IMR-90 (cell line): ENCODE data around the gene IQCM. TPM values are rescaled to one million over a fixed set of nuclear protein-coding genes. Genes with fewer than 3 reads are reported as not detected.

Source experiments
- ATAC-seq: fragments of 200-7000 bp; cut with Tn5 transposase; 2 replicates; pipeline ENCODE4 v1.9.1; 2020; ENCODE audit warnings: low read depth, mild to moderate bottlenecking, moderate library complexity
- BruUV-seq: library from RNA; stranded (reverse); fragments of 400-500 nt; replicated peaks from 2 replicates; lab custom pipeline; 2021; lab: Mats Ljungman, UMichigan
- CTCF ChIA-PET: fragments of 300-600 bp; formaldehyde crosslinking; extraction: SDS; loops from one replicate; lab custom pipeline; 2021; ENCODE audit warnings: antibody characterized with exemption; lab: Yijun Ruan, JAX
- POLR2A ChIA-PET: fragments of 300-600 bp; sonication (Branson Sonifier 250); formaldehyde crosslinking; loops from one replicate; lab custom pipeline; 2022; ENCODE audit warnings: antibody characterized with exemption; ENCODE audit not compliant: unreplicated experiment; lab: Charles Lee
- DNase-seq: peaks from one replicate; pipeline ENCODE4 v3.0.0; 2013
- H2AFZ ChIP-seq: replicated peaks from 2 replicates; pipeline ENCODE3; 2013; ENCODE audit warnings: low read length, mild to moderate bottlenecking; ENCODE audit not compliant: poor library complexity
- H2AK5ac ChIP-seq: 2 replicates; pipeline ENCODE4 v1.6.1; 2013; ENCODE audit warnings: low read depth, low read length, inconsistent platforms
- H2AK9ac ChIP-seq: replicated peaks from 2 replicates; pipeline ENCODE3; 2013; ENCODE audit warnings: mild to moderate bottlenecking, low read depth, low read length, moderate library complexity; ENCODE audit not compliant: poor library complexity
- H2BK120ac ChIP-seq: 2 replicates; pipeline ENCODE4 v1.6.1; 2013; ENCODE audit warnings: low read depth, low read length, inconsistent platforms
- H2BK15ac ChIP-seq: 3 replicates; pipeline ENCODE4 v1.6.1; 2013; ENCODE audit warnings: low read depth, low read length, inconsistent platforms
- H2BK20ac ChIP-seq: 2 replicates; pipeline ENCODE4 v1.6.1; 2013; ENCODE audit warnings: low read depth, mild to moderate bottlenecking, inconsistent platforms, low read length, moderate library complexity
- H2BK5ac ChIP-seq: 2 replicates; pipeline ENCODE4 v1.6.1; 2013; ENCODE audit warnings: mild to moderate bottlenecking, low read depth, low read length, inconsistent platforms; ENCODE audit not compliant: poor library complexity, severe bottlenecking
- H3K14ac ChIP-seq: replicated peaks from 2 replicates; pipeline ENCODE4 v1.6.1; 2013; ENCODE audit warnings: low read depth, low read length, inconsistent platforms
- H3K18ac ChIP-seq: 2 replicates; pipeline ENCODE4 v1.6.1; 2013; ENCODE audit warnings: low read depth, low read length, control low read depth
- H3K23ac ChIP-seq: 2 replicates; pipeline ENCODE4 v1.6.1; 2013; ENCODE audit warnings: low read depth, low read length, inconsistent platforms
- H3K27ac ChIP-seq: 2 replicates; pipeline ENCODE4 v1.5.1; 2013; ENCODE audit warnings: mild to moderate bottlenecking, control low read depth, low read length; ENCODE audit not compliant: insufficient read depth
- H3K27me3 ChIP-seq: 2 replicates; pipeline ENCODE4 v1.6.1; 2013; ENCODE audit warnings: low read length; ENCODE audit not compliant: control insufficient read depth, insufficient read depth
- H3K36me3 ChIP-seq: 2 replicates; pipeline ENCODE4 v1.6.1; 2013; ENCODE audit warnings: low read length, mixed read lengths; ENCODE audit not compliant: control insufficient read depth, insufficient read depth
- H3K4ac ChIP-seq: 2 replicates; pipeline ENCODE4 v1.6.1; 2013; ENCODE audit warnings: low read depth, low read length, inconsistent platforms
- H3K4me1 ChIP-seq: 2 replicates; pipeline ENCODE4 v1.6.1; 2013; ENCODE audit warnings: low read length, mixed read lengths; ENCODE audit not compliant: control insufficient read depth, insufficient read depth
- H3K4me2 ChIP-seq: 2 replicates; pipeline ENCODE4 v1.6.1; 2013; ENCODE audit warnings: low read depth, mild to moderate bottlenecking, control low read depth, low read length, moderate library complexity
- H3K4me3 ChIP-seq: 2 replicates; pipeline ENCODE4 v1.5.1; 2013; ENCODE audit warnings: low read depth, mild to moderate bottlenecking, control low read depth, low read length, moderate library complexity; ENCODE audit not compliant: insufficient read depth
- H3K56ac ChIP-seq: 2 replicates; pipeline ENCODE4 v1.6.1; 2013; ENCODE audit warnings: low read length, inconsistent platforms; ENCODE audit not compliant: insufficient read depth; ENCODE audit errors: extremely low read depth
- H3K79me1 ChIP-seq, 2 experiments: 2 replicates each; pipeline ENCODE4 v1.6.1; 2013; ENCODE audit warnings: low read length in 2 of 2, inconsistent platforms in 1 of 2, low read depth in 1 of 2
- H3K9ac ChIP-seq: 2 replicates; pipeline ENCODE4 v1.6.1; 2013; ENCODE audit warnings: low read depth, low read length, control low read depth
- H3K9me1 ChIP-seq: 2 replicates; pipeline ENCODE4 v1.6.1; 2013; ENCODE audit warnings: low read length, inconsistent platforms; ENCODE audit not compliant: insufficient read depth
- H3K9me3 ChIP-seq: 2 replicates; pipeline ENCODE4 v1.6.1; 2013; ENCODE audit warnings: low read length; ENCODE audit not compliant: control insufficient read depth, insufficient read depth
- H4K20me1 ChIP-seq: 2 replicates; pipeline ENCODE4 v1.6.1; 2013; ENCODE audit warnings: low read length, inconsistent platforms; ENCODE audit not compliant: insufficient read depth
- H4K5ac ChIP-seq: 2 replicates; pipeline ENCODE4 v1.6.1; 2013; ENCODE audit warnings: mild to moderate bottlenecking, low read depth, low read length, control low read depth
- H4K8ac ChIP-seq, 2 experiments: 2 replicates each; pipeline ENCODE4 v1.6.1; 2013; ENCODE audit warnings: low read depth in 2 of 2, low read length in 2 of 2, control low read depth in 1 of 2, inconsistent platforms in 1 of 2
- H4K91ac ChIP-seq: 2 replicates; pipeline ENCODE4 v1.6.1; 2013; ENCODE audit warnings: low read depth, low read length, inconsistent platforms; ENCODE audit not compliant: insufficient read depth
- BHLHE40 ChIP-seq: fragments of 150-350 bp; IDR thresholded peaks from 2 replicates; pipeline ENCODE4 v1.6.1; 2016; ENCODE audit warnings: mild to moderate bottlenecking, low read depth, low read length
- CEBPB ChIP-seq: IDR thresholded peaks from 2 replicates; pipeline ENCODE4 v1.6.1; 2012; ENCODE audit warnings: low read depth, low read length, improper control_type of control experiment
- CHD1 ChIP-seq: IDR thresholded peaks from 2 replicates; pipeline ENCODE4 v1.6.1; 2012; ENCODE audit warnings: low read depth, low read length, improper control_type of control experiment
- FOS ChIP-seq: fragments of 150-350 bp; IDR thresholded peaks from 2 replicates; pipeline ENCODE4 v1.6.1; 2016; ENCODE audit warnings: low read depth, low read length
- MAFK ChIP-seq: IDR thresholded peaks from 2 replicates; pipeline ENCODE4 v1.6.1; 2012; ENCODE audit warnings: low read depth, low read length, improper control_type of control experiment
- MAZ ChIP-seq: IDR thresholded peaks from 2 replicates; pipeline ENCODE4 v1.6.1; 2012; ENCODE audit warnings: low read depth, mild to moderate bottlenecking, low read length, improper control_type of control experiment, moderate library complexity, borderline replicate concordance
- MXI1 ChIP-seq: IDR thresholded peaks from 2 replicates; pipeline ENCODE4 v1.6.1; 2012; ENCODE audit warnings: low read depth, mild to moderate bottlenecking, low read length, moderate library complexity, borderline replicate concordance
- NFE2L2 ChIP-seq: fragments of 150-350 bp; IDR thresholded peaks from 2 replicates; pipeline ENCODE4 v1.6.1; 2016; ENCODE audit warnings: low read depth, mild to moderate bottlenecking, low read length
- POLR2A ChIP-seq: IDR thresholded peaks from 2 replicates; pipeline ENCODE4 v1.6.1; 2012; ENCODE audit warnings: mild to moderate bottlenecking, low read depth, low read length
- RAD21 ChIP-seq: IDR thresholded peaks from 2 replicates; pipeline ENCODE4 v1.6.1; 2012; ENCODE audit warnings: low read length, improper control_type of control experiment
- RCOR1 ChIP-seq: IDR thresholded peaks from 2 replicates; pipeline ENCODE4 v1.6.1; 2012; ENCODE audit warnings: mild to moderate bottlenecking, low read length, improper control_type of control experiment; ENCODE audit not compliant: insufficient replicate concordance
- RFX5 ChIP-seq: IDR thresholded peaks from 2 replicates; pipeline ENCODE4 v1.8.0; 2012; ENCODE audit warnings: low read depth, mild to moderate bottlenecking, low read length, moderate library complexity
- SMC3 ChIP-seq: fragments of 150-350 bp; IDR thresholded peaks from 2 replicates; pipeline ENCODE4 v1.6.1; 2016; ENCODE audit warnings: low read depth, mild to moderate bottlenecking, antibody characterized with exemption, low read length, moderate library complexity
- WGBS, 2 experiments: methylation state at CpG; one replicate each; pipeline versions ENCODE4 v1.1.5 to v1.1.7; 2013; ENCODE audit warnings: missing lambda C conversion rate in 2 of 2; ENCODE audit not compliant: insufficient read length in 1 of 2; ENCODE audit errors: extremely low coverage in 2 of 2; 5-methylcytosine and 5-hydroxymethylcytosine counted together
- dilution Hi-C: fragments of 300-500 bp; cut with HindIII; formaldehyde crosslinking; loops from one replicate; pipeline ENCODE4 v1.14.3; 2018; ENCODE audit warnings: low sequenced_read_pairs; ENCODE audit not compliant: unreplicated experiment
- in situ Hi-C: fragments of 300-500 bp; cut with MboI; formaldehyde crosslinking; loops from 3 replicates; pipeline ENCODE4 v1.14.3; 2019; ENCODE audit warnings: low sequenced_read_pairs, inconsistent platforms, mixed read lengths
- intact Hi-C: fragments of 100-400 bp; cut with micrococcal nuclease; formaldehyde crosslinking; loops from 2 replicates; pipeline ENCODE4 v1.10.0; 2022
- polyA plus RNA-seq, 3 experiments: library from polyadenylated mRNA; depleted of rRNA; stranded (reverse); fragments of >200 nt; gene quantifications; 2 replicates each; pipeline ENCODE4 v1.2.3, GENCODE V29; 2012; ENCODE audit warnings: low replicate concordance in 1 of 3
- total RNA-seq: library from RNA; depleted of rRNA; stranded (reverse); fragments of >200 nt; gene quantifications from 2 replicates; pipeline ENCODE4 v1.2.3, GENCODE V29; 2012
- TF ChIP-seq, protein P1 (sequence below): conservative IDR thresholded peaks from 2 replicates; pipeline ENCODE4 v1.5.1; 2012; ENCODE audit warnings: mild to moderate bottlenecking, low read depth, low read length, improper control_type of control experiment
- TF ChIP-seq, protein P2 (sequence below): fragments of 150-350 bp; IDR thresholded peaks from 2 replicates; pipeline ENCODE4 v1.6.1; 2017; ENCODE audit warnings: mild to moderate bottlenecking, antibody characterized with exemption, low read length, low read depth
- TF ChIP-seq, protein P3 (sequence below): fragments of 150-350 bp; IDR thresholded peaks from 2 replicates; pipeline ENCODE4 v1.6.1; 2016; ENCODE audit warnings: low read depth, mild to moderate bottlenecking, low read length, moderate library complexity, borderline replicate concordance

IQCM gene
- total and polyA plus RNA-seq, 2 of the 4 experiments (the other 2 are of a cell fraction) = not detected

DNA sequence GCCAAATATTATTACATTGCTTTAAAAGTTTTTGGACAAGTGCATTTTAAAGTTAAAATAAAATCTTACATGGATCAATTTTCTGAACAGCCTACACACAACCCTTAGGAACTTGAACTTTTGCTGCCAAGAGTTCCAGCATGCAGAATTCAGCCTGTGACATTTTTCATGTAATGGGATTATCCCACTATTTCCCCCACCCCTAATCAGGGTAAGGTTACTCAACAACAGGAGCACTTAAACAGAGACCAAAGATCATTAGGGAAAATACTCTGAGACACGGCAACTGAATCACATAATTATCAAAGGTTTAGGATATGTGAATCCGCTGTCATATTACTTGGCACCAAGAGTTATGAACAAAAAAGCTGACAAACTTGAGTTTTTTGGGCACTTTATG is 47.2 kb downstream of the IQCM start:
- Histone ChIP-seq H3K79me1 (no peaks in the 10 kb centered on the region), H3K23ac (no peak overlapping the region), H2AK5ac (no peak overlapping the region), H3K56ac (no peak overlapping the region), H2BK5ac (no peak overlapping the region), H3K9me1 (no peaks in the 10 kb centered on the region), H3K4me1 (peaks cover 3% of the 10 kb centered on the region; the same call in 1 of the 2 replicates), H3K18ac (no peak overlapping the region), H3K36me3 (no peaks in the 10 kb centered on the region), H2BK120ac (no peak overlapping the region), H3K27me3 (no peaks in the 10 kb centered on the region), H3K4me2 (no peak overlapping the region), H4K91ac (no peak overlapping the region), H3K4me3 (no peak overlapping the region), H2AK9ac (no peak overlapping the region), H3K9me3 (0 out of 2 replicates have a peak, but pooled peaks cover 2% of the 10 kb centered on the region), H4K20me1 (no peaks in the 10 kb centered on the region), H2BK15ac (no peak overlapping the region), H3K9ac (no peak overlapping the region), H4K8ac (no peak overlapping the region), H3K27ac (no peak overlapping the region), H4K5ac (no peak overlapping the region), H2BK20ac (no peak overlapping the region), H3K4ac (no peak overlapping the region), H2AFZ (no peak overlapping the region), H3K14ac (no peak overlapping the region)
- TF ChIP-seq FOS (no peak), SMC3 (no peak), CEBPB (no peak), RFX5 (no peak), BHLHE40 (no peak), NFE2L2 (no peak), POLR2A (no peak), MAZ (no peak), MAFK (no peak), MXI1 (no peak), RAD21 (no peak), CHD1 (no peak), RCOR1 (no peak)
- TF ChIP-seq, protein P1, sequence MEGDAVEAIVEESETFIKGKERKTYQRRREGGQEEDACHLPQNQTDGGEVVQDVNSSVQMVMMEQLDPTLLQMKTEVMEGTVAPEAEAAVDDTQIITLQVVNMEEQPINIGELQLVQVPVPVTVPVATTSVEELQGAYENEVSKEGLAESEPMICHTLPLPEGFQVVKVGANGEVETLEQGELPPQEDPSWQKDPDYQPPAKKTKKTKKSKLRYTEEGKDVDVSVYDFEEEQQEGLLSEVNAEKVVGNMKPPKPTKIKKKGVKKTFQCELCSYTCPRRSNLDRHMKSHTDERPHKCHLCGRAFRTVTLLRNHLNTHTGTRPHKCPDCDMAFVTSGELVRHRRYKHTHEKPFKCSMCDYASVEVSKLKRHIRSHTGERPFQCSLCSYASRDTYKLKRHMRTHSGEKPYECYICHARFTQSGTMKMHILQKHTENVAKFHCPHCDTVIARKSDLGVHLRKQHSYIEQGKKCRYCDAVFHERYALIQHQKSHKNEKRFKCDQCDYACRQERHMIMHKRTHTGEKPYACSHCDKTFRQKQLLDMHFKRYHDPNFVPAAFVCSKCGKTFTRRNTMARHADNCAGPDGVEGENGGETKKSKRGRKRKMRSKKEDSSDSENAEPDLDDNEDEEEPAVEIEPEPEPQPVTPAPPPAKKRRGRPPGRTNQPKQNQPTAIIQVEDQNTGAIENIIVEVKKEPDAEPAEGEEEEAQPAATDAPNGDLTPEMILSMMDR = no peak
- TF ChIP-seq, protein P2, sequence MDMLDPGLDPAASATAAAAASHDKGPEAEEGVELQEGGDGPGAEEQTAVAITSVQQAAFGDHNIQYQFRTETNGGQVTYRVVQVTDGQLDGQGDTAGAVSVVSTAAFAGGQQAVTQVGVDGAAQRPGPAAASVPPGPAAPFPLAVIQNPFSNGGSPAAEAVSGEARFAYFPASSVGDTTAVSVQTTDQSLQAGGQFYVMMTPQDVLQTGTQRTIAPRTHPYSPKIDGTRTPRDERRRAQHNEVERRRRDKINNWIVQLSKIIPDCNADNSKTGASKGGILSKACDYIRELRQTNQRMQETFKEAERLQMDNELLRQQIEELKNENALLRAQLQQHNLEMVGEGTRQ = no peak
- TF ChIP-seq, protein P3, sequence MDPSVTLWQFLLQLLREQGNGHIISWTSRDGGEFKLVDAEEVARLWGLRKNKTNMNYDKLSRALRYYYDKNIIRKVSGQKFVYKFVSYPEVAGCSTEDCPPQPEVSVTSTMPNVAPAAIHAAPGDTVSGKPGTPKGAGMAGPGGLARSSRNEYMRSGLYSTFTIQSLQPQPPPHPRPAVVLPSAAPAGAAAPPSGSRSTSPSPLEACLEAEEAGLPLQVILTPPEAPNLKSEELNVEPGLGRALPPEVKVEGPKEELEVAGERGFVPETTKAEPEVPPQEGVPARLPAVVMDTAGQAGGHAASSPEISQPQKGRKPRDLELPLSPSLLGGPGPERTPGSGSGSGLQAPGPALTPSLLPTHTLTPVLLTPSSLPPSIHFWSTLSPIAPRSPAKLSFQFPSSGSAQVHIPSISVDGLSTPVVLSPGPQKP = no peak
- POLR2A ChIA-PET = no interaction called here
- in situ Hi-C loops = no loop called here
- BruUV-seq = no TSS peak
- no peak for DNase-seq
- CTCF ChIA-PET = no interaction called here
- WGBS, 2 experiments = no CpG with 5 or more reads among the region's 2 CpGs
- dilution Hi-C loops = no loop called here
- no peak for ATAC-seq
- intact Hi-C loops = no loop called here
